Liver (tissue), 9 donors: ENCODE data around the gene SPC24. TPM values are rescaled to one million over a fixed set of nuclear protein-coding genes. Genes with fewer than 3 reads are reported as not detected.

Experiments used
- DNase-seq: peaks from one replicate; pipeline ENCODE4 v3.0.0-alpha.2; 2017; ENCODE audit warnings: low spot score
- H3K27ac ChIP-seq, 2 donors: one replicate each; pipeline ENCODE4 v1.7.0; 2013; ENCODE audit warnings: inconsistent platforms in 2 of 2, low read length in 2 of 2, control low read depth in 1 of 2, low read depth in 1 of 2, mild to moderate bottlenecking in 1 of 2
- H3K27me3 ChIP-seq, 4 donors: one replicate each; pipeline versions ENCODE4 v1.6.1 to v1.7.0; 2013; ENCODE audit warnings: low read length in 3 of 4, inconsistent platforms in 1 of 4, mild to moderate bottlenecking in 1 of 4, moderate library complexity in 1 of 4; ENCODE audit not compliant: control insufficient read depth in 4 of 4, insufficient read depth in 4 of 4
- H3K36me3 ChIP-seq, 4 donors: one replicate each; pipeline versions ENCODE4 v1.6.1 to v1.7.0; 2013; ENCODE audit warnings: low read length in 3 of 4, mild to moderate bottlenecking in 3 of 4, low read depth in 1 of 4, moderate library complexity in 1 of 4; ENCODE audit not compliant: control insufficient read depth in 4 of 4, insufficient read depth in 3 of 4
- H3K4me1 ChIP-seq, 4 donors: one replicate each; pipeline versions ENCODE4 v1.6.1 to v1.7.0; 2013; ENCODE audit warnings: low read length in 3 of 4, mild to moderate bottlenecking in 3 of 4, moderate library complexity in 1 of 4; ENCODE audit not compliant: control insufficient read depth in 4 of 4, insufficient read depth in 4 of 4
- H3K4me3 ChIP-seq, 3 donors: one replicate each; pipeline versions ENCODE4 v1.6.1 to v1.7.0; 2013; ENCODE audit warnings: low read length in 3 of 3, control low read depth in 1 of 3, low read depth in 1 of 3, mild to moderate bottlenecking in 1 of 3
- H3K9ac ChIP-seq, 2 donors: one replicate each; pipeline ENCODE4 v1.7.0; 2013; ENCODE audit warnings: low read length in 2 of 2, mild to moderate bottlenecking in 2 of 2, moderate library complexity in 2 of 2, control low read depth in 1 of 2, low read depth in 1 of 2
- H3K9me3 ChIP-seq, 4 donors: one replicate each; pipeline versions ENCODE4 v1.6.1 to v1.7.0; 2013; ENCODE audit warnings: low read length in 3 of 4; ENCODE audit not compliant: control insufficient read depth in 4 of 4
- ATF3 ChIP-seq: IDR thresholded peaks from 2 replicates; pipeline ENCODE4 v1.6.1; 2016; ENCODE audit warnings: antibody characterized with exemption
- CTCF ChIP-seq: fragments of 150-350 bp; IDR thresholded peaks from 2 replicates; pipeline ENCODE4 v1.5.1; 2017; ENCODE audit warnings: improper control_type of control experiment, low read depth, low read length; ENCODE audit not compliant: missing input control
- EGR1 ChIP-seq, 2 donors: IDR thresholded peaks; 2 replicates each; pipeline ENCODE4 v1.6.1; 2016 to 2018; ENCODE audit warnings: antibody characterized with exemption in 2 of 2, low read depth in 2 of 2
- FOXA1 ChIP-seq: IDR thresholded peaks from 2 replicates; pipeline ENCODE4 v1.6.1; 2016; ENCODE audit warnings: antibody characterized with exemption
- FOXA2 ChIP-seq: IDR thresholded peaks from 2 replicates; pipeline ENCODE4 v1.6.1; 2016; ENCODE audit warnings: antibody characterized with exemption
- GABPA ChIP-seq, 2 donors: IDR thresholded peaks in 1 of 2; conservative IDR thresholded peaks in 1 of 2; 2 replicates each; pipeline ENCODE4 v1.6.1; 2016; ENCODE audit warnings: antibody characterized with exemption in 2 of 2, mild to moderate bottlenecking in 1 of 2, moderate library complexity in 1 of 2
- HNF4A ChIP-seq, 2 donors: conservative IDR thresholded peaks; 2 replicates each; pipeline ENCODE4 v1.6.1; 2016; ENCODE audit warnings: antibody characterized with exemption in 2 of 2, mild to moderate bottlenecking in 2 of 2
- HNF4G ChIP-seq: IDR thresholded peaks from 2 replicates; pipeline ENCODE4 v1.6.1; 2016; ENCODE audit warnings: antibody characterized with exemption
- JUND ChIP-seq, 2 donors: IDR thresholded peaks; 2 replicates each; pipeline ENCODE4 v1.6.1; 2016; ENCODE audit warnings: antibody characterized with exemption in 2 of 2
- NR2F2 ChIP-seq: IDR thresholded peaks from 2 replicates; pipeline ENCODE4 v1.6.1; 2016; ENCODE audit warnings: antibody characterized with exemption
- RAD21 ChIP-seq, 2 donors: IDR thresholded peaks; 2 replicates each; pipeline ENCODE4 v1.6.1; 2016; ENCODE audit warnings: antibody characterized with exemption in 2 of 2, mild to moderate bottlenecking in 2 of 2
- REST ChIP-seq: IDR thresholded peaks from 2 replicates; pipeline ENCODE4 v1.6.1; 2016; ENCODE audit warnings: antibody characterized with exemption, mild to moderate bottlenecking
- TAF1 ChIP-seq: conservative IDR thresholded peaks from 2 replicates; pipeline ENCODE4 v1.6.1; 2016; ENCODE audit warnings: antibody characterized with exemption, mild to moderate bottlenecking
- YY1 ChIP-seq: IDR thresholded peaks from 2 replicates; pipeline ENCODE4 v1.6.1; 2016; ENCODE audit warnings: antibody characterized with exemption, mild to moderate bottlenecking
- whole genome bisulfite sequencing: extraction: QIAGEN DNeasy Blood & Tissue Kit; methylation state at CpG from one replicate; pipeline ENCODE4 v1.1.7; 2013; 5-methylcytosine and 5-hydroxymethylcytosine counted together
- polyA plus RNA-seq, 2 donors: library from polyadenylated mRNA; stranded (reverse) in 1 of 2; unstranded in 1 of 2; fragments of 200-250 nt in 1 of 2; fragments of >200 nt in 1 of 2; fragmentation: Nextera tagmentation in 1 of 2; extraction: Ambion mirVana in 1 of 2; gene quantifications; one replicate each; pipeline versions ENCODE4 v1.2.1 to v1.2.3, GENCODE V29; 2013 to 2015
- total RNA-seq, 2 donors: library from RNA; depleted of rRNA; stranded (reverse); fragments of >200 nt; gene quantifications; one replicate each; pipeline ENCODE4 v1.2.3, GENCODE V29; 2014
- donor health status: healthy.
- donor health status: healthy.
- donor health status: healthy.
- donor health status: healthy.
- donor health status: healthy.

Gene SPC24
- total and polyA plus RNA-seq, 4 donors: 0.42 to 72.5 (median 1.3) TPM

- peaks cover 5 to 29% (median 20%) of the 10 kb centered on the region in 4 donors for H3K4me1 ChIP-seq
- WGBS: 98% methylated on average over 3 of the region's 3 CpGs
- peaks cover 2 to 60% (median 38%) of the 10 kb centered on the region in 4 donors for H3K36me3 ChIP-seq
Measured at GRCh38 chr19:11098861-11099260, 56.7 kb downstream of the SPC24 start.

DNA sequence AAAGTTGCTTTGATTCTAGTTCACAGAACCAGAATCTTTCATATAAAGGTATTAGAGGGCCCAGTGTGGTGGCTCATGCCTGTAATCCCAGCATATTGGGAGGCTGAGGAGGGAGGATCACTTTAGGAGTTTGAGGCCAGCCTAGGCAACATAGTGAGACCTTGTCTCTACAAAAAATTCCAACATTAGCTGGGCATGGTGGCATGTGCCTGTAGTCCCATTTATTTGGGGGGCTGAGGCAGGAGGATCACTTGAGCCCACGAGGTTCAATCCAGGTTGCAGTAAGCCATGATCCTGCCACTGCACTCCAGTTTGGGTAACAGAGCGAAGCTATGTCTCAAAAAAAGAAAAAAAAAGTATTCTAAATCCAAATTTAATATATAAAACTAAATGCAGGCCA lies 57.3 kb downstream of the SPC24 start:
- Histone ChIP-seq H3K9me3 (no peaks in the 10 kb centered on the region), H3K27ac (peak overlapping the region in 1 of 2 donors; percentile 35), H3K9ac (no peak overlapping the region), H3K4me1 (peaks cover 5 to 34% (median 25%) of the 10 kb centered on the region in 4 donors), H3K4me3 (no peak overlapping the region), H3K36me3 (peaks cover 2 to 59% (median 34%) of the 10 kb centered on the region in 4 donors), H3K27me3 (no peaks in the 10 kb centered on the region)
- no peak for DNase-seq
- 97% methylated on average over 2 of the region's 2 CpGs for WGBS
- TF ChIP-seq NR2F2: no peak
- no peak for TF ChIP-seq GABPA (IDR thresholded peaks at IDR 0.05 in 1 of 2, conservative IDR thresholded peaks at IDR 0.05 in 1 of 2)
- TF ChIP-seq FOXA2: no peak
- TF ChIP-seq ATF3: no peak
- TF ChIP-seq TAF1: no peak
- no peak for TF ChIP-seq HNF4G
- no peak for TF ChIP-seq REST
- TF ChIP-seq FOXA1: no peak
- no peak for TF ChIP-seq RAD21 (IDR thresholded peaks at IDR 0.05)
- no peak for TF ChIP-seq HNF4A (conservative IDR thresholded peaks at IDR 0.05)
- TF ChIP-seq YY1: no peak

More at GRCh38 chr19:11098861-11099260, 56.7 kb downstream of the SPC24 start:
- no peaks in the 10 kb centered on the region for H3K27me3 ChIP-seq
- H3K27ac ChIP-seq: no peak overlapping the region
- H3K4me3 ChIP-seq: no peak overlapping the region
- H3K9ac ChIP-seq: no peak overlapping the region
- no peaks in the 10 kb centered on the region for H3K9me3 ChIP-seq
- no peak for DNase-seq
- no peak for TF ChIP-seq REST
- no peak for TF ChIP-seq TAF1
- TF ChIP-seq YY1: no peak
- TF ChIP-seq FOXA1: no peak
- no peak for TF ChIP-seq HNF4A (conservative IDR thresholded peaks at IDR 0.05)
- no peak for TF ChIP-seq CTCF
- no peak for TF ChIP-seq JUND (IDR thresholded peaks at IDR 0.05)
- TF ChIP-seq EGR1 (IDR thresholded peaks at IDR 0.05; ENCODE audit: low read depth in 2 of 2): no peak
- TF ChIP-seq HNF4G: no peak
